H1 (cell line): ENCODE measurements around the gene TIE1. TPM values are rescaled to one million over a fixed set of nuclear protein-coding genes. Genes with fewer than 3 reads are reported as not detected.
A peak's percentile ranks its signal among the peaks of the same experiment; 100 is the strongest.

Source experiments
- CTCF ChIA-PET: fragments of 300-600 bp; sonication (Branson Sonifier 250); formaldehyde crosslinking; loops from one replicate; lab custom pipeline; 2021; ENCODE audit not compliant: partially characterized antibody; lab: Charles Lee
- POLR2A ChIA-PET: fragments of 300-600 bp; sonication (Branson Sonifier 250); formaldehyde crosslinking; loops from one replicate; lab custom pipeline; 2021; ENCODE audit warnings: inconsistent platforms; ENCODE audit not compliant: partially characterized antibody; lab: Charles Lee
- DNase-seq, 2 experiments: peaks; one replicate each; pipeline versions ENCODE4 v3.0.0 to v3.0.0-alpha.2; 2010 to 2022; ENCODE audit warnings: low spot score in 2 of 2, low read depth in 1 of 2, mixed read lengths in 1 of 2
- FAIRE-seq: peaks from 2 replicates; lab custom pipeline; 2011; peaks lifted over from hg19 to GRCh38; lab: Jason Lieb, UNC
- H2AFZ ChIP-seq: 2 replicates; pipeline ENCODE4 v1.8.1; 2012; ENCODE audit warnings: low read length, inconsistent platforms
- H2AK5ac ChIP-seq: 2 replicates; pipeline ENCODE4 v1.6.1; 2013; ENCODE audit warnings: low read depth, low read length
- H2BK120ac ChIP-seq: replicated peaks from 2 replicates; pipeline ENCODE3; 2013; ENCODE audit warnings: low read depth, low read length, inconsistent platforms
- H2BK12ac ChIP-seq: 2 replicates; pipeline ENCODE4 v1.6.1; 2013; ENCODE audit warnings: low read depth, low read length
- H2BK15ac ChIP-seq: 2 replicates; pipeline ENCODE4 v1.6.1; 2013; ENCODE audit warnings: low read length
- H2BK20ac ChIP-seq: 2 replicates; pipeline ENCODE4 v1.6.1; 2013; ENCODE audit warnings: low read length
- H2BK5ac ChIP-seq: 2 replicates; pipeline ENCODE4 v1.6.1; 2013; ENCODE audit warnings: low read depth, low read length
- H3K14ac ChIP-seq: 2 replicates; pipeline ENCODE4 v1.6.1; 2013; ENCODE audit warnings: inconsistent platforms; ENCODE audit not compliant: insufficient read length
- H3K18ac ChIP-seq: 2 replicates; pipeline ENCODE4 v1.6.1; 2013; ENCODE audit warnings: low read length; ENCODE audit errors: extremely low read depth
- H3K23ac ChIP-seq: 2 replicates; pipeline ENCODE4 v1.6.1; 2013; ENCODE audit warnings: inconsistent platforms; ENCODE audit not compliant: insufficient read length
- H3K23me2 ChIP-seq: 2 replicates; pipeline ENCODE4 v1.6.1; 2013; ENCODE audit warnings: low read depth, low read length
- H3K27ac ChIP-seq: 2 replicates; pipeline ENCODE4 v1.6.1; 2011; ENCODE audit warnings: low read depth, low read length, inconsistent platforms
- H3K27me3 ChIP-seq, 4 experiments: replicated peaks in 1 of 4; 1 replicate in 1 of 4; 2 replicates in 3 of 4; pipeline versions ENCODE4 v1.6.1 to v1.8.1; 2011 to 2013; ENCODE audit warnings: low read length in 3 of 4, mild to moderate bottlenecking in 3 of 4, inconsistent platforms in 2 of 4, mixed read lengths in 2 of 4, moderate library complexity in 1 of 4; ENCODE audit not compliant: control insufficient read depth in 3 of 4, insufficient read depth in 3 of 4; ENCODE audit errors: extremely low read depth in 1 of 4
- H3K36me3 ChIP-seq, 4 experiments: 2 replicates each; pipeline versions ENCODE4 v1.6.1 to v1.8.1; 2011 to 2013; ENCODE audit warnings: mild to moderate bottlenecking in 4 of 4, low read length in 3 of 4, moderate library complexity in 2 of 4, control low read depth in 1 of 4, inconsistent platforms in 1 of 4; ENCODE audit not compliant: insufficient read depth in 4 of 4, control insufficient read depth in 2 of 4
- H3K4ac ChIP-seq: replicated peaks from 2 replicates; pipeline ENCODE3; 2013; ENCODE audit warnings: low read length, low read depth, mixed read lengths, inconsistent platforms; ENCODE audit not compliant: insufficient read length
- H3K4me1 ChIP-seq, 4 experiments: replicated peaks in 1 of 4; 1 replicate in 1 of 4; 2 replicates in 3 of 4; pipeline versions ENCODE4 v1.6.1 to v1.8.1; 2011 to 2013; ENCODE audit warnings: low read length in 3 of 4, inconsistent platforms in 2 of 4, mixed read lengths in 1 of 4; ENCODE audit not compliant: insufficient read depth in 4 of 4, control insufficient read depth in 3 of 4
- H3K4me2 ChIP-seq, 2 experiments: 2 replicates each; pipeline versions ENCODE4 v1.6.1 to v1.8.1; 2011 to 2013; ENCODE audit warnings: low read depth in 2 of 2, low read length in 2 of 2, control low read depth in 1 of 2, inconsistent platforms in 1 of 2, mild to moderate bottlenecking in 1 of 2; ENCODE audit not compliant: insufficient read depth in 1 of 2
- H3K4me3 ChIP-seq, 4 experiments: fragments of 200-600, 300-600 bp in 1 of 4; sonication (generic), shearing (Covaris generic), sonication (Bioruptor Twin) in 1 of 4; 2 replicates each; pipeline versions ENCODE4 v1.5.1 to v1.8.1; 2011 to 2016; ENCODE audit warnings: low read length in 4 of 4, low read depth in 3 of 4, control low read depth in 2 of 4, inconsistent platforms in 2 of 4, mild to moderate bottlenecking in 2 of 4, mixed read lengths in 1 of 4, moderate library complexity in 1 of 4; ENCODE audit not compliant: insufficient read depth in 2 of 4; ENCODE audit errors: extremely low read depth in 1 of 4
- H3K56ac ChIP-seq: replicated peaks from 2 replicates; pipeline ENCODE3; 2013; ENCODE audit warnings: low read depth, mild to moderate bottlenecking, mixed read lengths, low read length, inconsistent platforms; ENCODE audit not compliant: insufficient read length
- H3K79me1 ChIP-seq: 2 replicates; pipeline ENCODE4 v1.6.1; 2013; ENCODE audit warnings: low read depth, low read length, control low read depth
- H3K79me2 ChIP-seq, 2 experiments: 2 replicates each; pipeline versions ENCODE4 v1.6.1 to v1.8.1; 2012 to 2013; ENCODE audit warnings: low read length in 2 of 2, mild to moderate bottlenecking in 2 of 2, inconsistent platforms in 1 of 2; ENCODE audit not compliant: insufficient read depth in 2 of 2, control insufficient read depth in 1 of 2
- H3K9ac ChIP-seq, 4 experiments: replicated peaks in 1 of 4; 1 replicate in 1 of 4; 2 replicates in 3 of 4; pipeline versions ENCODE4 v1.6.1 to v1.8.1; 2011 to 2013; ENCODE audit warnings: low read depth in 3 of 4, low read length in 3 of 4, control low read depth in 2 of 4, mild to moderate bottlenecking in 2 of 4, moderate library complexity in 2 of 4, inconsistent platforms in 1 of 4; ENCODE audit errors: extremely low read depth in 1 of 4
- H3K9me3 ChIP-seq, 2 experiments: 2 replicates each; pipeline versions ENCODE4 v1.6.1 to v1.8.1; 2012 to 2013; ENCODE audit warnings: mild to moderate bottlenecking in 2 of 2, moderate library complexity in 2 of 2, control low read depth in 1 of 2, inconsistent platforms in 1 of 2, low read depth in 1 of 2, low read length in 1 of 2, mixed read lengths in 1 of 2; ENCODE audit not compliant: insufficient read depth in 2 of 2
- H4K20me1 ChIP-seq, 2 experiments: replicated peaks in 1 of 2; 2 replicates each; pipeline versions ENCODE3 to v1.8.1; 2011 to 2013; ENCODE audit warnings: inconsistent platforms in 2 of 2, low read length in 2 of 2, mild to moderate bottlenecking in 1 of 2; ENCODE audit not compliant: insufficient read depth in 2 of 2, control insufficient read depth in 1 of 2
- H4K5ac ChIP-seq: 2 replicates; pipeline ENCODE4 v1.6.1; 2013; ENCODE audit warnings: low read length, low read depth, mixed read lengths, inconsistent platforms; ENCODE audit not compliant: insufficient read length
- H4K8ac ChIP-seq: 2 replicates; pipeline ENCODE4 v1.8.0; 2013; ENCODE audit warnings: mild to moderate bottlenecking, moderate library complexity, low read length, inconsistent platforms; ENCODE audit not compliant: insufficient read depth; ENCODE audit errors: extremely low read depth
- H4K91ac ChIP-seq: replicated peaks from 2 replicates; pipeline ENCODE3; 2013; ENCODE audit warnings: low read length, mixed read lengths, inconsistent platforms; ENCODE audit not compliant: insufficient read length
- BCL11A ChIP-seq, 2 experiments: IDR thresholded peaks; one replicate each; pipeline ENCODE4 v1.6.1; 2011; ENCODE audit warnings: low read depth in 2 of 2, low read length in 2 of 2, mild to moderate bottlenecking in 2 of 2
- CHD1 ChIP-seq: IDR thresholded peaks from 2 replicates; pipeline ENCODE4 v1.6.1; 2012; ENCODE audit warnings: low read depth, low read length, improper control_type of control experiment
- CREB1 ChIP-seq: IDR thresholded peaks from 2 replicates; pipeline ENCODE4 v1.6.1; 2012; ENCODE audit warnings: inconsistent platforms
- EP300 ChIP-seq, 2 experiments: IDR thresholded peaks; 1 replicate in 1 of 2; 2 replicates in 1 of 2; pipeline ENCODE4 v1.6.1; 2011 to 2012; ENCODE audit warnings: low read depth in 2 of 2, low read length in 2 of 2, mild to moderate bottlenecking in 2 of 2, borderline replicate concordance in 1 of 2, inconsistent platforms in 1 of 2, moderate library complexity in 1 of 2
- EZH2 ChIP-seq: fragments of 200-600 bp; sonication (generic); IDR thresholded peaks from 2 replicates; pipeline ENCODE4 v1.7.1; 2012; ENCODE audit warnings: low read depth, mild to moderate bottlenecking, moderate library complexity, low read length, inconsistent platforms; ENCODE audit not compliant: severe bottlenecking
- GTF2F1 ChIP-seq: IDR thresholded peaks from 2 replicates; pipeline ENCODE4 v1.6.1; 2012; ENCODE audit warnings: low read depth, low read length, improper control_type of control experiment, borderline replicate concordance
- MAX ChIP-seq: IDR thresholded peaks from 2 replicates; pipeline ENCODE4 v1.6.1; 2012; ENCODE audit warnings: inconsistent platforms
- SP1 ChIP-seq: IDR thresholded peaks from 2 replicates; pipeline ENCODE4 v1.6.1; 2011; ENCODE audit warnings: low read depth, low read length
- TAF1 ChIP-seq: IDR thresholded peaks from 2 replicates; pipeline ENCODE4 v1.6.1; 2011; ENCODE audit warnings: mild to moderate bottlenecking, low read depth, low read length
- WGBS, 2 experiments: shearing (Covaris generic) in 1 of 2; methylation state at CpG; one replicate each; pipeline versions ENCODE4 v1.1.6 to v1.1.7; 2013 to 2015; ENCODE audit warnings: low lambda C conversion rate in 2 of 2, mixed read lengths in 2 of 2, inconsistent platforms in 1 of 2, low coverage in 1 of 2, missing lambda C conversion rate in 1 of 2; ENCODE audit not compliant: insufficient replicate concordance in 2 of 2, insufficient coverage in 1 of 2, insufficient read length in 1 of 2; ENCODE audit errors: extremely low coverage in 1 of 2, missing lambda C conversion rate in 1 of 2; 5-methylcytosine and 5-hydroxymethylcytosine counted together
- polyA plus RNA-seq, 7 experiments: library from polyadenylated mRNA; depleted of rRNA in 3 of 7; stranded (reverse) in 5 of 7; unstranded in 2 of 7; fragments of >200 nt in 5 of 7; fragments of 200-250 nt in 2 of 7; gene quantifications; 1 replicate in 5 of 7; 2 replicates in 1 of 7; 4 replicates in 1 of 7; pipeline versions ENCODE4 v1.2.1 to v1.2.3, GENCODE V29; 2011 to 2013; ENCODE audit warnings: missing spikeins in 2 of 7, mixed read lengths in 2 of 7
- total RNA-seq: library from RNA; stranded (reverse); fragmentation: NEBNext Ultra II Directional; extraction: Animal tissue kit (Norgen Biotek cat#: 25700); gene quantifications from 2 replicates; pipeline ENCODE4 v1.2.1, GENCODE V29; 2021

The TIE1 gene
- total and polyA plus RNA-seq, 2 of the 8 experiments (the other 6 are each of a cell fraction or from before 2014, with no cell fraction given), result 0.74 to 2.2 TPM

- H3K36me3 ChIP-seq, result no peaks in the 10 kb centered on the region
- FAIRE-seq (peak; percentile 78), DNase-seq (peak; percentile 71 to 93)
- no peaks in the 10 kb centered on the region for H4K20me1 ChIP-seq
- peaks cover 0 to 15% (median 12%) of the 10 kb centered on the region in 4 experiments; a peak in 6 of 7 replicates for H3K4me1 ChIP-seq
- peak within 1 kb of the TSS; percentile 72 to 99 for H3K4me2 ChIP-seq
- H3K14ac ChIP-seq, result no peak within 1 kb of the TSS
- peak within 1 kb of the TSS; percentile 45 for H4K5ac ChIP-seq
- peak within 1 kb of the TSS; percentile 99 for H2BK15ac ChIP-seq
- CTCF ChIA-PET, result interaction anchor here (0.6 to 3.8 kb wide), 32 partner anchors 8 to 454 kb away, joined by 3 to 26 read pairs (median 4); partner anchors contain the start of genes MED8, SZT2, TIE1 and TMEM125
- H3K56ac ChIP-seq, result no peak within 1 kb of the TSS
- no peaks in the 10 kb centered on the region; a peak in 1 of 7 replicates for H3K27me3 ChIP-seq
- H3K18ac ChIP-seq, result peak within 1 kb of the TSS; percentile 51
- H3K4me3 ChIP-seq, result peak within 1 kb of the TSS; percentile 41 to 64 (median 60)
- 15% methylated on average over 17 of the region's 19 CpGs; no CpG with 5 or more reads in 1 of the 2 experiments for WGBS, 2 experiments
- H2BK20ac ChIP-seq, result peak within 1 kb of the TSS; percentile 21; the same call in 1 of the 2 replicates
- H3K4ac ChIP-seq, result peak within 1 kb of the TSS; percentile 46
- H3K79me2 ChIP-seq, result no peaks in the 10 kb centered on the region
- no peaks in the 10 kb centered on the region for H3K9me3 ChIP-seq
- POLR2A ChIA-PET, result interaction anchor here (0.6 to 4.4 kb wide), 9 partner anchors 9 to 108 kb away, joined by 3 to 31 read pairs (median 5); partner anchors contain the start of genes CDC20 and TMEM125
- peak within 1 kb of the TSS; percentile 76 for H4K91ac ChIP-seq
- peak within 1 kb of the TSS in 3 of 4 experiments; percentile 15 to 76 (median 38); a peak in 4 of 7 replicates for H3K9ac ChIP-seq
- peak within 1 kb of the TSS; percentile 7; the same call in 1 of the 2 replicates for H3K27ac ChIP-seq
- H3K79me1 ChIP-seq, result no peaks in the 10 kb centered on the region; the same call in none of the 2 replicates
- H2AK5ac ChIP-seq, result peak within 1 kb of the TSS; percentile 96
- peak within 1 kb of the TSS; percentile 97 for H2BK12ac ChIP-seq
- peaks cover 3% of the 10 kb centered on the region; the same call in 1 of the 2 replicates for H3K23me2 ChIP-seq
- H4K8ac ChIP-seq, result peak within 1 kb of the TSS; percentile 89
- H2BK120ac ChIP-seq, result no peak within 1 kb of the TSS
- H2BK5ac ChIP-seq, result peak within 1 kb of the TSS; percentile 90
- no peak within 1 kb of the TSS for H3K23ac ChIP-seq
- H2AFZ ChIP-seq, result peak within 1 kb of the TSS; percentile 83
- TF ChIP-seq CREB1, result no peak; the same call in 1 of the 2 replicates
- TF ChIP-seq MAX, result no peak; the same call in 1 of the 2 replicates
- peak; percentile 51; the same call in 1 of the 2 replicates for TF ChIP-seq TAF1
- no peak for TF ChIP-seq GTF2F1
- no peak for TF ChIP-seq EZH2
- 0 out of 2 replicates have a peak, but pooled peaks have one; percentile 39 for TF ChIP-seq SP1
- no peak for TF ChIP-seq BCL11A (IDR thresholded peaks at IDR 0.05; ENCODE audit: low read depth in 2 of 2, low read length in 2 of 2)
- TF ChIP-seq CHD1, result no peak
- no peak for TF ChIP-seq EP300 (IDR thresholded peaks at IDR 0.05; ENCODE audit: borderline replicate concordance in 1 of 2, low read depth in 2 of 2, low read length in 2 of 2)
Measured at GRCh38 chr1:43285269-43285990, 15.4 kb upstream of the TIE1 start, which contains the start of gene C1orf210. C1orf210 (minus strand) TSS chr1:43285581; CDS start chr1:43283270, 2,311 bp downstream.
